HEK293T (cell line): Measurements from ENCODE around the gene ADIPOR2.
"Not testable (repeated sequence)": the region's sequence is repeated elsewhere in the genome, so short reads cannot be mapped to it uniquely, and the experiment has no call there.

Source experiments
- CTCF ChIA-PET: fragments of 350-600 bp; formaldehyde crosslinking; extraction: SDS; loops from one replicate; lab custom pipeline; 2021; ENCODE audit warnings: antibody characterized with exemption, inconsistent platforms; lab: Yijun Ruan, JAX
- POLR2A ChIA-PET: fragments of 350-600 bp; formaldehyde crosslinking; extraction: SDS; loops from one replicate; lab custom pipeline; 2020; ENCODE audit warnings: antibody characterized with exemption, inconsistent platforms; lab: Yijun Ruan, JAX
- DNase-seq: peaks from one replicate; pipeline ENCODE4 v3.0.0; 2012; ENCODE audit warnings: mixed read lengths; ENCODE audit errors: extremely low spot score
- ARNT ChIP-seq: fragments of 450-650 bp; IDR thresholded peaks from 2 replicates; pipeline ENCODE4 v1.6.1; 2017; ENCODE audit warnings: mild to moderate bottlenecking
- BHLHE40 ChIP-seq: fragments of 450-650 bp; IDR thresholded peaks from 2 replicates; pipeline ENCODE4 v1.6.1; 2016; ENCODE audit warnings: mild to moderate bottlenecking, moderate library complexity, borderline replicate concordance
- CTBP1 ChIP-seq: fragments of 450-650 bp; IDR thresholded peaks from 2 replicates; pipeline ENCODE4 v1.6.1; 2016; ENCODE audit warnings: borderline replicate concordance
- ELF4 ChIP-seq: fragments of 450-650 bp; IDR thresholded peaks from 2 replicates; pipeline ENCODE4 v1.6.1; 2017; ENCODE audit warnings: antibody characterized with exemption
- FOXA1 ChIP-seq: fragments of 450-650 bp; IDR thresholded peaks from 2 replicates; pipeline ENCODE4 v1.6.1; 2016; ENCODE audit warnings: mild to moderate bottlenecking
- FOXK2 ChIP-seq: fragments of 450-650 bp; IDR thresholded peaks from 2 replicates; pipeline ENCODE4 v1.6.1; 2016; ENCODE audit warnings: mild to moderate bottlenecking
- FOXM1 ChIP-seq: fragments of 450-650 bp; IDR thresholded peaks from 2 replicates; pipeline ENCODE4 v1.6.1; 2017; ENCODE audit warnings: mild to moderate bottlenecking, borderline replicate concordance
- HDGF ChIP-seq: fragments of 450-650 bp; IDR thresholded peaks from 2 replicates; pipeline ENCODE4 v1.6.1; 2017; ENCODE audit warnings: antibody characterized with exemption, borderline replicate concordance
- L3MBTL2 ChIP-seq: fragments of 450-650 bp; conservative IDR thresholded peaks from 2 replicates; pipeline ENCODE4 v1.6.1; 2016; ENCODE audit warnings: mild to moderate bottlenecking
- LEF1 ChIP-seq: fragments of 450-650 bp; IDR thresholded peaks from 2 replicates; pipeline ENCODE4 v1.6.1; 2017; ENCODE audit warnings: mild to moderate bottlenecking, borderline replicate concordance
- NFRKB ChIP-seq: fragments of 450-650 bp; IDR thresholded peaks from 2 replicates; pipeline ENCODE4 v1.6.1; 2016; ENCODE audit warnings: mild to moderate bottlenecking, moderate library complexity
- PKNOX1 ChIP-seq: fragments of 450-650 bp; IDR thresholded peaks from 2 replicates; pipeline ENCODE4 v1.6.1; 2016
- SP1 ChIP-seq: fragments of 450-650 bp; IDR thresholded peaks from 2 replicates; pipeline ENCODE4 v1.6.1; 2017
- SUZ12 ChIP-seq: fragments of 450-650 bp; IDR thresholded peaks from 2 replicates; pipeline ENCODE4 v1.6.1; 2016; ENCODE audit warnings: mild to moderate bottlenecking
- TARDBP ChIP-seq: fragments of 450-650 bp; IDR thresholded peaks from 2 replicates; pipeline ENCODE4 v1.6.1; 2016
- ZNF384 ChIP-seq: fragments of 450-650 bp; IDR thresholded peaks from 2 replicates; pipeline ENCODE4 v1.6.1; 2016

The ADIPOR2 gene

GRCh38 chr12:1812650-1813302 lies 121.9 kb downstream of the ADIPOR2 start:
- POLR2A ChIA-PET: no interaction called here
- TF ChIP-seq BHLHE40 (no peak), HDGF (no peak), ARNT (no peak), SP1 (no peak), TARDBP (no peak), ZNF384 (no peak), NFRKB (no peak), SUZ12 (no peak), CTBP1 (no peak), LEF1 (no peak), ELF4 (no peak), FOXA1 (no peak), L3MBTL2 (no peak), FOXM1 (no peak), FOXK2 (no peak), PKNOX1 (no peak)
- no peak for DNase-seq
- CTCF ChIA-PET: no interaction called here

- DNase-seq: no peak
- TF ChIP-seq FOXK2 (no peak), NFRKB (no peak)
- POLR2A ChIA-PET: no interaction called here
- CTCF ChIA-PET: interaction anchor here (0.9 kb wide), 1 partner anchor 126 kb away, joined by 3 read pairs; no protein-coding TSS in a partner anchor
Measured at GRCh38 chr12:1814266-1814665, 123.4 kb downstream of the ADIPOR2 start.

GRCh38 chr12:1815108-1815507 lies 124.2 kb downstream of the ADIPOR2 start:
- TF ChIP-seq ARNT (no peak), ZNF384 (no peak), SUZ12 (no peak), LEF1 (no peak), HDGF (no peak), NFRKB (no peak), CTBP1 (no peak), ELF4 (no peak), TARDBP (no peak), L3MBTL2 (no peak), FOXM1 (no peak), FOXK2 (no peak), FOXA1 (no peak), SP1 (no peak), BHLHE40 (no peak)
- POLR2A ChIA-PET: interaction anchor here (1.3 kb wide), 1 partner anchor 8 kb away, joined by 3 read pairs; no protein-coding TSS in a partner anchor
- CTCF ChIA-PET: interaction anchor here (0.9 kb wide), 1 partner anchor 125 kb away, joined by 3 read pairs; no protein-coding TSS in a partner anchor
- DNase-seq: no peak

- CTCF ChIA-PET: no interaction called here
Measured at GRCh38 chr12:1815814-1816729, 125.2 kb downstream of the ADIPOR2 start.

GRCh38 chr12:1816730-1817348 lies 126.0 kb downstream of the ADIPOR2 start:
- POLR2A ChIA-PET: interaction anchor here (1.3 kb wide), 1 partner anchor 13 kb away, joined by 4 read pairs; no protein-coding TSS in a partner anchor
- CTCF ChIA-PET: interaction anchor here (0.7 kb wide), 1 partner anchor 59 kb away, joined by 3 read pairs; no protein-coding TSS in a partner anchor
- TF ChIP-seq NFRKB (no peak), LEF1 (no peak)
- DNase-seq: no peak

More at GRCh38 chr12:1815814-1816729, 125.2 kb downstream of the ADIPOR2 start:
- no peak for DNase-seq
- no peak for TF ChIP-seq CTBP1
- TF ChIP-seq L3MBTL2: no peak
- no peak for TF ChIP-seq ARNT
- no peak for TF ChIP-seq ZNF384
- no peak for TF ChIP-seq BHLHE40
- TF ChIP-seq TARDBP: no peak
- TF ChIP-seq HDGF: no peak
- TF ChIP-seq PKNOX1: no peak
- no peak for TF ChIP-seq LEF1
- TF ChIP-seq SP1: no peak
- TF ChIP-seq FOXK2: no peak
- TF ChIP-seq FOXM1: no peak
- TF ChIP-seq SUZ12: no peak
- no peak for TF ChIP-seq NFRKB
- TF ChIP-seq FOXA1: no peak
- no peak for TF ChIP-seq ELF4
- POLR2A ChIA-PET: interaction anchor here (1.3 kb wide), 2 partner anchors 9 to 12 kb away, joined by 3 to 4 read pairs; no protein-coding TSS in a partner anchor

GRCh38 chr12:1817928-1818327 lies 127.1 kb downstream of the ADIPOR2 start:
- CTCF ChIA-PET, POLR2A ChIA-PET, DNase-seq: not testable (repeated sequence)
